WTC11 (cell line): ENCODE results near the gene ST6GALNAC3. TPM values are rescaled to one million over a fixed set of nuclear protein-coding genes. Genes with fewer than 3 reads are reported as not detected.

Source experiments
- ATAC-seq: fragments of 200-7000 bp; cut with Tn5 transposase; 2 replicates; pipeline ENCODE4 v1.10.0; 2021; ENCODE audit warnings: mild to moderate bottlenecking, moderate library complexity
- CTCF ChIA-PET: fragments of 300-600 bp; sonication (Branson Sonifier 250); formaldehyde crosslinking; loops from one replicate; lab custom pipeline; 2021; ENCODE audit warnings: antibody characterized with exemption; lab: Charles Lee
- POLR2A ChIA-PET: fragments of 350-600 bp; sonication (Branson Sonifier 250); formaldehyde crosslinking; loops from one replicate; lab custom pipeline; 2021; ENCODE audit warnings: antibody characterized with exemption; lab: Charles Lee
- DNase-seq: peaks from one replicate; pipeline ENCODE4 v3.0.0; 2021; ENCODE audit warnings: low spot score
- H3K27ac Mint-ChIP-seq: 2 replicates; pipeline ENCODE4 v1.8.0; 2021; ENCODE audit warnings: mixed read lengths
- H3K27me3 Mint-ChIP-seq: 2 replicates; pipeline ENCODE4 v1.8.0; 2021; ENCODE audit warnings: low read depth, mild to moderate bottlenecking, moderate library complexity, mixed read lengths
- H3K36me3 Mint-ChIP-seq: 2 replicates; pipeline ENCODE4 v1.8.0; 2021; ENCODE audit warnings: mixed read lengths
- H3K4me1 Mint-ChIP-seq: 2 replicates; pipeline ENCODE4 v1.8.0; 2022; ENCODE audit warnings: mixed read lengths
- H3K4me3 Mint-ChIP-seq: 2 replicates; pipeline ENCODE4 v1.8.0; 2021; ENCODE audit warnings: mild to moderate bottlenecking, moderate library complexity, mixed read lengths
- H3K9me3 Mint-ChIP-seq: 2 replicates; pipeline ENCODE4 v1.8.0; 2021; ENCODE audit warnings: mixed read lengths
- FOXJ3 ChIP-seq: sonication (generic); formaldehyde crosslinking; IDR thresholded peaks from 2 replicates; pipeline ENCODE4 v1.9.0; 2021; ENCODE audit warnings: missing genetic modification reagents, mild to moderate bottlenecking, borderline replicate concordance
- GABPB1 ChIP-seq: sonication (generic); formaldehyde crosslinking; IDR thresholded peaks from 2 replicates; pipeline ENCODE4 v1.8.1; 2023; ENCODE audit warnings: mild to moderate bottlenecking, missing genetic modification reagents
- GTF2I ChIP-seq: fragments of 250-450 bp; sonication (Bioruptor Pico); conservative IDR thresholded peaks from 2 replicates; pipeline ENCODE4 v1.4.0; 2021; ENCODE audit warnings: mild to moderate bottlenecking
- IRF2 ChIP-seq: sonication (generic); formaldehyde crosslinking; IDR thresholded peaks from 2 replicates; pipeline ENCODE4 v1.8.0; 2022; ENCODE audit warnings: low read depth, missing genetic modification reagents, borderline replicate concordance
- JAZF1 ChIP-seq: fragments of 250-450 bp; sonication (Bioruptor Pico); IDR thresholded peaks from 2 replicates; pipeline ENCODE4 v1.9.0; 2021; ENCODE audit warnings: moderate library complexity, mild to moderate bottlenecking, inconsistent platforms
- NFATC4 ChIP-seq: fragments of 250-450 bp; sonication (Bioruptor Pico); IDR thresholded peaks from 2 replicates; pipeline ENCODE4 v1.9.0; 2021; ENCODE audit warnings: mild to moderate bottlenecking
- NR2C2 ChIP-seq: sonication (generic); formaldehyde crosslinking; IDR thresholded peaks from 2 replicates; pipeline ENCODE4 v1.8.0; 2022; ENCODE audit warnings: mild to moderate bottlenecking, missing genetic modification reagents
- SMAD3 ChIP-seq: sonication (generic); formaldehyde crosslinking; IDR thresholded peaks from 2 replicates; pipeline ENCODE4 v1.8.0; 2022; ENCODE audit warnings: missing genetic modification reagents, mild to moderate bottlenecking, borderline replicate concordance
- SMAD4 ChIP-seq: sonication (generic); formaldehyde crosslinking; IDR thresholded peaks from 2 replicates; pipeline ENCODE4 v1.8.0; 2022; ENCODE audit warnings: mild to moderate bottlenecking, missing genetic modification reagents
- SP1 ChIP-seq: sonication (generic); formaldehyde crosslinking; conservative IDR thresholded peaks from 2 replicates; pipeline ENCODE4 v1.8.1; 2022; ENCODE audit warnings: missing genetic modification reagents
- TEAD1 ChIP-seq: sonication (generic); formaldehyde crosslinking; IDR thresholded peaks from 2 replicates; pipeline ENCODE4 v1.8.0; 2022; ENCODE audit warnings: mild to moderate bottlenecking, missing genetic modification reagents
- TEAD4 ChIP-seq: sonication (generic); formaldehyde crosslinking; IDR thresholded peaks from 2 replicates; pipeline ENCODE4 v1.8.0; 2022; ENCODE audit warnings: mild to moderate bottlenecking, missing genetic modification reagents
- ZNF138 ChIP-seq: sonication (generic); formaldehyde crosslinking; conservative IDR thresholded peaks from 2 replicates; pipeline ENCODE4 v1.8.1; 2022; ENCODE audit warnings: mild to moderate bottlenecking, moderate library complexity, missing genetic modification reagents
- ZNF671 ChIP-seq: fragments of 250-450 bp; sonication (Bioruptor Pico); IDR thresholded peaks from 2 replicates; pipeline ENCODE4 v1.8.0; 2021; ENCODE audit warnings: mild to moderate bottlenecking
- total RNA-seq: library from RNA; stranded (reverse); gene quantifications from 3 replicates; pipeline ENCODE4 v1.2.3, GENCODE V29; 2021
- TF ChIP-seq, protein P1 (sequence below): fragments of 250-450 bp; sonication (Bioruptor Pico); IDR thresholded peaks from 2 replicates; pipeline ENCODE4 v1.8.0; 2021; ENCODE audit warnings: mild to moderate bottlenecking
- TF ChIP-seq, protein P2 (sequence below): sonication (generic); formaldehyde crosslinking; IDR thresholded peaks from 2 replicates; pipeline ENCODE4 v1.8.0; 2022; ENCODE audit warnings: mild to moderate bottlenecking, missing genetic modification reagents
- TF ChIP-seq, protein P3 (sequence below): sonication (generic); formaldehyde crosslinking; IDR thresholded peaks from 2 replicates; pipeline ENCODE4 v1.8.1; 2023; ENCODE audit warnings: mild to moderate bottlenecking, missing genetic modification reagents, moderate library complexity
- TF ChIP-seq, protein P4 (sequence below): sonication (generic); formaldehyde crosslinking; IDR thresholded peaks from 2 replicates; pipeline ENCODE4 v1.8.1; 2022; ENCODE audit warnings: low read depth, mild to moderate bottlenecking, moderate library complexity, missing genetic modification reagents, borderline replicate concordance
- TF ChIP-seq, protein P5 (sequence below): sonication (generic); formaldehyde crosslinking; IDR thresholded peaks from 2 replicates; pipeline ENCODE4 v1.8.0; 2023; ENCODE audit warnings: mild to moderate bottlenecking, missing genetic modification reagents
- TF ChIP-seq, protein P6 (sequence below): sonication (generic); formaldehyde crosslinking; conservative IDR thresholded peaks from 2 replicates; pipeline ENCODE4 v1.8.1; 2022; ENCODE audit warnings: mild to moderate bottlenecking, missing genetic modification reagents

Gene ST6GALNAC3
- total RNA-seq, 1 experiment from 2014 or later = 11.9 TPM

DNA sequence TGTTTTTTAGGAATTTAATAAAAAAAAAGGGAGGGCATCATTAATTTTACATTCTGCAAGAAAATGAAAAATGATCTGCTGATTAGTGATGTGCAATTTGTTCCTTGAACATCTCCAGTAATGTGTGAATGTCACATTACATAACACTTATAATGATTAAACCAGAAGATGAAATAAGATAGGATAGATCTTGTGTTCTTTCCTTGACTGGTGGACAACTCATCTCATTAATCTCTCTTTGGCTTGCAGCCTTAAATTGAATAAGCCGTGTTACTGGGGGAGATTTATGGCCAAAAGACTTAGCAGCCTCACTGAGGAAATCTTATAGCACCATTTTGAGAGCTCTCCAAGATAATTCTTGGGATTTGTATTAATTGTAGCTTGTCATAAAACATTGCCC lies 217.2 kb downstream of the ST6GALNAC3 start:
- POLR2A ChIA-PET = no interaction called here
- no peaks in the 10 kb centered on the region for H3K9me3 Mint-ChIP-seq
- H3K36me3 Mint-ChIP-seq = no peaks in the 10 kb centered on the region
- DNase-seq = no peak
- no peak overlapping the region for H3K4me3 Mint-ChIP-seq
- CTCF ChIA-PET = no interaction called here
- no peak for TF ChIP-seq GABPB1 (CRISPR knock-in tag)
- TF ChIP-seq, protein P1, sequence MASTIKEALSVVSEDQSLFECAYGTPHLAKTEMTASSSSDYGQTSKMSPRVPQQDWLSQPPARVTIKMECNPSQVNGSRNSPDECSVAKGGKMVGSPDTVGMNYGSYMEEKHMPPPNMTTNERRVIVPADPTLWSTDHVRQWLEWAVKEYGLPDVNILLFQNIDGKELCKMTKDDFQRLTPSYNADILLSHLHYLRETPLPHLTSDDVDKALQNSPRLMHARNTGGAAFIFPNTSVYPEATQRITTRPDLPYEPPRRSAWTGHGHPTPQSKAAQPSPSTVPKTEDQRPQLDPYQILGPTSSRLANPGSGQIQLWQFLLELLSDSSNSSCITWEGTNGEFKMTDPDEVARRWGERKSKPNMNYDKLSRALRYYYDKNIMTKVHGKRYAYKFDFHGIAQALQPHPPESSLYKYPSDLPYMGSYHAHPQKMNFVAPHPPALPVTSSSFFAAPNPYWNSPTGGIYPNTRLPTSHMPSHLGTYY (CRISPR knock-in tag) = no peak
- TF ChIP-seq TEAD1 (CRISPR knock-in tag) = no peak
- no peak for TF ChIP-seq ZNF138 (CRISPR knock-in tag)
- no peak for TF ChIP-seq SMAD4 (CRISPR knock-in tag)
- no peak for TF ChIP-seq FOXJ3
- H3K27me3 Mint-ChIP-seq = no peaks in the 10 kb centered on the region
- ATAC-seq = no peak
- H3K27ac Mint-ChIP-seq = no peak overlapping the region
- H3K4me1 Mint-ChIP-seq = peaks cover 67% of the 10 kb centered on the region

DNA sequence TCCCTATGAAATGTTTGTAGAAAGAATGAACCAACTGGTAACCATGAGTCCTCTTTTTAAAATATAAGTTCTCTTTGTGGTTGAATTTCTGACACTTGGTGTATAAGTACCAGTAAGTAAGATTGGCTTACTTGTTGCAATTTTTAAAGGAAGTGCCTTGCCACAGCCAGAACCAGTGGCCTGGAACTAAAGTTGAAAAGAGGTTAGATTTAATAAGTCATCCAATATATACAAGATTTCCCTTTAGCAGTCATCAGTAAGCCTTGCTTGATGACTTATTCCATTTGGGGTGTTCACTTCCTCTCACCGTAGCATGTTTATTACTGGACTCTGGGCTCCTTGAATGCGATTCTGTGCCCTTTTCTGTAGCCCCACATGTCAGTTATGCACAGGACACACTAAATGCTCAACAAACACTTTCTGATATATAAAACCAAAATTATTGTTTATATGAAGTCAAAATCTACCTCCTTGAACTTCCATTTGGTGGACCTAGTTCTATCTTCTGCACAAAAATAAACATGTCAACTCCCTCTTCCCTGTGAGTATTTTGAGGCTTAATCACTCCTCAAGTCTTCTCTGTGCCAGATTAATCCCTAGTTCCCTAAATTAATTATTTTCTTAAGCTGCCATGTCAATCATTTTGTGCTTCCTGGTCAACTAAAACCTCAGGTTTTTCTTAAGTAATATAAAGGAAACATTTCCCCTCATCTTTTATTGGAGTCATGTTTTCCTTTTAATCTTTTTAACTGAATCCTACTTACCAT lies 218.1 kb downstream of the ST6GALNAC3 start:
- POLR2A ChIA-PET = no interaction called here
- Mint-ChIP-seq H3K4me3 (no peak overlapping the region), H3K9me3 (0 out of 2 replicates have a peak, but pooled peaks cover 5% of the 10 kb centered on the region), H3K27me3 (no peaks in the 10 kb centered on the region)
- no peak for ATAC-seq
- TF ChIP-seq, protein P2, sequence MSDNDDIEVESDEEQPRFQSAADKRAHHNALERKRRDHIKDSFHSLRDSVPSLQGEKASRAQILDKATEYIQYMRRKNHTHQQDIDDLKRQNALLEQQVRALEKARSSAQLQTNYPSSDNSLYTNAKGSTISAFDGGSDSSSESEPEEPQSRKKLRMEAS = no peak
- TF ChIP-seq FOXJ3 (no peak), SP1 (CRISPR knock-in tag) (no peak), ZNF138 (CRISPR knock-in tag) (no peak), NR2C2 (no peak), GTF2I (CRISPR knock-in tag) (no peak), ZNF671 (no peak), JAZF1 (CRISPR knock-in tag) (no peak), SMAD3 (CRISPR knock-in tag) (no peak), TEAD4 (no peak), NFATC4 (CRISPR knock-in tag) (no peak), IRF2 (no peak)
- TF ChIP-seq, protein P3, sequence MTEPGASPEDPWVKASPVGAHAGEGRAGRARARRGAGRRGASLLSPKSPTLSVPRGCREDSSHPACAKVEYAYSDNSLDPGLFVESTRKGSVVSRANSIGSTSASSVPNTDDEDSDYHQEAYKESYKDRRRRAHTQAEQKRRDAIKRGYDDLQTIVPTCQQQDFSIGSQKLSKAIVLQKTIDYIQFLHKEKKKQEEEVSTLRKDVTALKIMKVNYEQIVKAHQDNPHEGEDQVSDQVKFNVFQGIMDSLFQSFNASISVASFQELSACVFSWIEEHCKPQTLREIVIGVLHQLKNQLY (CRISPR knock-in tag) = no peak
- TF ChIP-seq, protein P4, sequence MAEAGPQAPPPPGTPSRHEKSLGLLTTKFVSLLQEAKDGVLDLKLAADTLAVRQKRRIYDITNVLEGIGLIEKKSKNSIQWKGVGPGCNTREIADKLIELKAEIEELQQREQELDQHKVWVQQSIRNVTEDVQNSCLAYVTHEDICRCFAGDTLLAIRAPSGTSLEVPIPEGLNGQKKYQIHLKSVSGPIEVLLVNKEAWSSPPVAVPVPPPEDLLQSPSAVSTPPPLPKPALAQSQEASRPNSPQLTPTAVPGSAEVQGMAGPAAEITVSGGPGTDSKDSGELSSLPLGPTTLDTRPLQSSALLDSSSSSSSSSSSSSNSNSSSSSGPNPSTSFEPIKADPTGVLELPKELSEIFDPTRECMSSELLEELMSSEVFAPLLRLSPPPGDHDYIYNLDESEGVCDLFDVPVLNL (CRISPR knock-in tag) = no peak
- TF ChIP-seq, protein P5, sequence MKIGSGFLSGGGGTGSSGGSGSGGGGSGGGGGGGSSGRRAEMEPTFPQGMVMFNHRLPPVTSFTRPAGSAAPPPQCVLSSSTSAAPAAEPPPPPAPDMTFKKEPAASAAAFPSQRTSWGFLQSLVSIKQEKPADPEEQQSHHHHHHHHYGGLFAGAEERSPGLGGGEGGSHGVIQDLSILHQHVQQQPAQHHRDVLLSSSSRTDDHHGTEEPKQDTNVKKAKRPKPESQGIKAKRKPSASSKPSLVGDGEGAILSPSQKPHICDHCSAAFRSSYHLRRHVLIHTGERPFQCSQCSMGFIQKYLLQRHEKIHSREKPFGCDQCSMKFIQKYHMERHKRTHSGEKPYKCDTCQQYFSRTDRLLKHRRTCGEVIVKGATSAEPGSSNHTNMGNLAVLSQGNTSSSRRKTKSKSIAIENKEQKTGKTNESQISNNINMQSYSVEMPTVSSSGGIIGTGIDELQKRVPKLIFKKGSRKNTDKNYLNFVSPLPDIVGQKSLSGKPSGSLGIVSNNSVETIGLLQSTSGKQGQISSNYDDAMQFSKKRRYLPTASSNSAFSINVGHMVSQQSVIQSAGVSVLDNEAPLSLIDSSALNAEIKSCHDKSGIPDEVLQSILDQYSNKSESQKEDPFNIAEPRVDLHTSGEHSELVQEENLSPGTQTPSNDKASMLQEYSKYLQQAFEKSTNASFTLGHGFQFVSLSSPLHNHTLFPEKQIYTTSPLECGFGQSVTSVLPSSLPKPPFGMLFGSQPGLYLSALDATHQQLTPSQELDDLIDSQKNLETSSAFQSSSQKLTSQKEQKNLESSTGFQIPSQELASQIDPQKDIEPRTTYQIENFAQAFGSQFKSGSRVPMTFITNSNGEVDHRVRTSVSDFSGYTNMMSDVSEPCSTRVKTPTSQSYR (CRISPR knock-in tag) = no peak
- TF ChIP-seq, protein P6, sequence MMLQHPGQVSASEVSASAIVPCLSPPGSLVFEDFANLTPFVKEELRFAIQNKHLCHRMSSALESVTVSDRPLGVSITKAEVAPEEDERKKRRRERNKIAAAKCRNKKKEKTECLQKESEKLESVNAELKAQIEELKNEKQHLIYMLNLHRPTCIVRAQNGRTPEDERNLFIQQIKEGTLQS (CRISPR knock-in tag) = no peak
- TF ChIP-seq, all 79 proteins: peak for 0
- H3K36me3 Mint-ChIP-seq = no peaks in the 10 kb centered on the region
- CTCF ChIA-PET = no interaction called here
- peaks cover 69% of the 10 kb centered on the region for H3K4me1 Mint-ChIP-seq
- DNase-seq = no peak
- no peak overlapping the region for H3K27ac Mint-ChIP-seq
